HG03571 (cell line): ENCODE results near the gene CTNNBL1.
"Not testable (repeated sequence)": the region's sequence is repeated elsewhere in the genome, so short reads cannot be mapped to it uniquely, and the experiment has no call there.

ENCODE experiments used
- ATAC-seq: cut with Tn5 transposase; IDR thresholded peaks from one replicate; pipeline ENCODE4 v1.9.1; 2021; ENCODE audit not compliant: unreplicated experiment

Gene CTNNBL1

GRCh38 chr20:37693635-37694626 lies at the start of gene CTNNBL1:
CTNNBL1 (plus strand) TSS chr20:37694030; CDS start chr20:37694123, 93 bp downstream.
- ATAC-seq: peak; percentile 87

DNA sequence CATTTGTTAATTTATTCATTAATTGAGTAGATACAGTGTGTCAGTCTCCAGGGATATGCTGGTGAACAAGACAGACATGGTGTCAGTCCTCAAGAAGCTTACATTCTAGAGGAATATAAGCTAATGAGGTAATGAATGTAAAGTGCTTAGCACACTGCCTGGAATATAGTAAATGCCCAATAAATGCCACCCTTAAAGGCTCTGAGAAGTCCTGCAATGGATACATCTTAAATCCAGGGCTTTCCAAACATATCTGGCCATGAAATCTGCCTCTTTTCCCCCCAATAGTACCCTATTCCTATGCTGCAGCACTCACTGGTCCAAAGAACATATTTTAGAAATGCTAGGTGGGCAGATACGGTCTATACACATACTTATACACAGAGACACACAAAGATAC lies 49.2 kb upstream of the CTNNBL1 start:
- ATAC-seq: no peak

GRCh38 chr20:37647946-37648345 lies 45.9 kb upstream of the CTNNBL1 start:
- ATAC-seq: no peak

- ATAC-seq: no peak
These were observed 44.8 kb upstream of the CTNNBL1 start for GRCh38 chr20:37649017-37649416.

DNA sequence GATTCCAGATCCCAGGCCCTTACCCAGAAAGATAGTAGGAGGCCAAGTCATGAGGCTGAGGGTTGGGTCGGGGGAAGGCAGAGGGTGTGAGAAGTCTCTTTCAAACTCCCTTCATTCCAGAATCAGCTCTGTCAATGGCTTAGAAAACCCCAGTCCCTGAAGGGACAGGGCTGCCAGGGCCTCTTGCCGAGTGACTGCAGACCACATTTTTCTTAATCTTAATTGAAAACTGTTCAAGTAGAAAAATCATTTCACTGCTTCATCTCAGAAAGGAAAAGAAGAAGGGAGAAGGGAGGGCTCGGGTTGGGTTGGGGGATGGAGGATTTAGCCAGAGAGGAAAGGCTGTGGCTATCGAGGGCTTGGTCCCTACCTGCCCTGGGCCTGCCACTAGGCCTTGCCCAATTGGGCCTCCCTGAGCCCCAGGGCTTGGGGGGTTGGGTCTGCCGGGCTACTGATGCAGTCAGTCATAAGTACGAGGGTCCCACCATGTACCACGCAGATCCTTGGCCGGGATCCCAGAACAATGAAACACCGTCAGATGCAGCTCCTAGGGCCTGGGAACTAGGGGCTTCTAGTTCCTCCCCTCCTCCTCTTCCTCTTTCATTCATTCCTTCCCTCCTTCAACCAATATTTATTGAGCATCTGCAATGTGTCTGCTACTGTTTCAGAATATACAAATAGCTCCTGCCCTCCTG lies 44.0 kb upstream of the CTNNBL1 start:
- ATAC-seq: no peak

DNA sequence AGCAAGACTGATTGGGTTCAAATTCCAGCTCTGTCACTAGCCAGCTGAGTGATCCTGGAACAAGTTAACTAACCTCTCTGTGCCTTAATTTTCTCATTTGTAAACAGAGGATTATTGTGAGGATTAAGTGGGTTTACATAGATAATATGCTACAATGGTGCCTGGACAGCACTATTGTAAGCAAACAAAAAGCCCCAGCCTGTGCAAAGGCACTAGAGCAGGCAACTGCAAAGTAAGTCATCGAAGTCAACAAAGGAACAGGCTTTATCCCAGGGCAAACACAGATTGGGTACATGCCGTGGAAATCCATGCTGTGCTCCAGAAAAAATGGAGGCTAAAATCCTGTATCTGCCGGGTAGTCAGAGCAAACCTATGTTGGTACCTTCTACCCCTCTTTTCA lies 43.2 kb upstream of the CTNNBL1 start:
- no peak for ATAC-seq

- no peak for ATAC-seq
These were observed 41.9 kb upstream of the CTNNBL1 start for GRCh38 chr20:37651932-37652331.

GRCh38 chr20:37656945-37657344 lies 36.9 kb upstream of the CTNNBL1 start:
- no peak for ATAC-seq

GRCh38 chr20:37657924-37658804 lies 35.7 kb upstream of the CTNNBL1 start:
- no peak for ATAC-seq

DNA sequence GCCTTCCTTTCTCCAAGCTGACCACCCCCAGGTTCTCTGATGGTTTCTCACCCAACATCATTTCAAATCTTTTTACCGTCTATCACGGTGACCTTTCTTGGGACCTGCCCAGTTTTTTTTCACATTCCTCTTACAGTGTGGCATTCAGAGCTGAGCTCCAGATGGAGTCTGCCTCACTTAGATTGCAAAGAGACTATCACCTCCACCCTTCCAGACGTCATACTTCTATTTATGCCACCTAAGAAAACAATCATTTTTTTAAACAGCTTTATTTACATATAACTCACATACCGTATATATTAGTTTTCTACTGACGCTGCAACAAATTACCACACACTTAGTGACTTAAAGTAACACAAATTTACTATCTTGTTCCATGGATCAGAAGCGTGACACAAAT lies 32.3 kb upstream of the CTNNBL1 start:
- no peak for ATAC-seq

- ATAC-seq: no peak
These were observed 31.5 kb upstream of the CTNNBL1 start for GRCh38 chr20:37662308-37662707.

- not testable (repeated sequence) for ATAC-seq
These were observed 29.2 kb upstream of the CTNNBL1 start for GRCh38 chr20:37664595-37664994.

- ATAC-seq: no peak
These were observed 25.7 kb upstream of the CTNNBL1 start for GRCh38 chr20:37668166-37668565.

- no peak for ATAC-seq
These were observed 24.6 kb upstream of the CTNNBL1 start for GRCh38 chr20:37669062-37669772.

- no peak for ATAC-seq
These were observed 24.0 kb upstream of the CTNNBL1 start for GRCh38 chr20:37669773-37670236.

GRCh38 chr20:37670351-37670791 lies 23.5 kb upstream of the CTNNBL1 start:
- ATAC-seq: no peak

GRCh38 chr20:37672143-37672542 lies 21.7 kb upstream of the CTNNBL1 start:
- no peak for ATAC-seq

DNA sequence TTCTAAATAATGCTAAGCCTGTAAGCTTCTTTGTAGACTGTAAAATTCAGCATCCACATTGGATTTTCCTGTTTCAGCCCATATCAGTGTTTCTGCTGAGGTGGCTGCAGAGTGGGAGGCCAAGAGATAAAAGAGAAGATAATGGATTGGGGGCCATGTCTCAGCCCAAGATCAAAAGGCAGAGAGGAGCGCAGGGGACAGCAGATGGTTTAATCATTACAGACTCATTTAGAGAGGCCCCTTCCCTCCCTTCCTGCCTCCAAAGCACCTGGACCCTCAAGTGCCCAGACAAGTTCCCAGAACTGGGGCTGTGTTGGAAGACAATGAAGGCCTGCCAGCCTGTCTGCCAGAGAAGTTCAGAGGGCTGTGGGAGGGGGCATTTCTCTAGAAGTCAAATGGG lies 20.4 kb upstream of the CTNNBL1 start:
- ATAC-seq: no peak

DNA sequence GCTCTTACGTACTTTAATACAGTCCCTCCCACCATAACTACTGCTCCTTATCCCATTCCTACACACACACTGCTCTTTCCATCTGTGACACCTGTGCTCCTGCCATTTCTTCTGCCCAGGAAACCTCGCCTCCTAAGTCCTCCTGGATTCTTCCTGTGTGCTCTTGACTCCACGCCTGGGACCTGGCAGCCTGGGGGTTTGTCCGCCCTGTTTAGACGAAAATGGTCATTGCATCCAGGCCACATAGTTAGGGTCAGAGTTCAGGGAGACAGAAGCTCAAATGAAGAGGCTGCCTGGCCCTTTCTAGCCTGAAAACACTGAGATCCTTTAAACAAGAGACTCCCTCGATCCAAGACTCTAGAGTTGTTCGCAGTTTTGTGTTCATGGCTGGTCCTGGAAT lies 17.4 kb upstream of the CTNNBL1 start:
- ATAC-seq: no peak
